HL-60 (cell line): ENCODE measurements around the gene METTL25B.

Source experiments
- DNase-seq, 2 experiments: peaks; one replicate each; pipeline ENCODE4 v3.0.0-alpha.2; 2010 to 2020; ENCODE audit warnings: low read depth in 1 of 2, low spot score in 1 of 2
- H3K27ac ChIP-seq: fragments of 250-450 bp; sonication (Bioruptor Pico); replicated peaks from 2 replicates; pipeline ENCODE4 v1.5.1; 2020; ENCODE audit warnings: mild to moderate bottlenecking, moderate library complexity
- H3K27me3 ChIP-seq: fragments of 250-450 bp; sonication (Bioruptor Pico); 2 replicates; pipeline ENCODE4 v1.5.1; 2021; ENCODE audit warnings: mild to moderate bottlenecking, moderate library complexity; ENCODE audit not compliant: insufficient read depth, poor library complexity, severe bottlenecking
- H3K4me3 ChIP-seq: replicated peaks from 2 replicates; pipeline ENCODE4 v1.5.1; 2011; ENCODE audit warnings: mild to moderate bottlenecking, control low read depth, low read length; ENCODE audit not compliant: insufficient read depth
- CTCF ChIP-seq: IDR thresholded peaks from one replicate; pipeline ENCODE4 v1.5.1; 2011; ENCODE audit warnings: low read length, control low read depth, inconsistent platforms; ENCODE audit not compliant: insufficient read depth
- GABPA ChIP-seq: IDR thresholded peaks from 2 replicates; pipeline ENCODE4 v1.6.1; 2012; ENCODE audit warnings: low read depth
- POLR2AphosphoS5 ChIP-seq: IDR thresholded peaks from 2 replicates; pipeline ENCODE4 v1.6.1; 2012; ENCODE audit warnings: low read depth
- REST ChIP-seq: IDR thresholded peaks from 2 replicates; pipeline ENCODE4 v1.6.1; 2012; ENCODE audit warnings: low read depth; ENCODE audit not compliant: insufficient replicate concordance
- SPI1 ChIP-seq: IDR thresholded peaks from 2 replicates; pipeline ENCODE4 v1.6.1; 2012; ENCODE audit warnings: low read depth, mild to moderate bottlenecking, borderline replicate concordance

METTL25B gene

GRCh38 chr1:156689953-156690674, 38.2 kb upstream of the METTL25B start:
- H3K27ac ChIP-seq: no peak overlapping the region
- no peak for TF ChIP-seq SPI1
- no peak for TF ChIP-seq REST
- TF ChIP-seq POLR2AphosphoS5: no peak
- TF ChIP-seq CTCF: no peak
- no peak for TF ChIP-seq GABPA
- H3K27me3 ChIP-seq: peaks cover 62% of the 10 kb centered on the region
- H3K4me3 ChIP-seq: no peak overlapping the region
- DNase-seq: no peak

- no peak for DNase-seq
- Histone ChIP-seq H3K27me3 (peaks cover 56% of the 10 kb centered on the region), H3K4me3 (no peak overlapping the region), H3K27ac (no peak overlapping the region)
- TF ChIP-seq GABPA: no peak
- no peak for TF ChIP-seq REST
- TF ChIP-seq POLR2AphosphoS5: no peak
- no peak for TF ChIP-seq CTCF
- TF ChIP-seq SPI1: no peak
Measured at GRCh38 chr1:156690675-156691036, 37.6 kb upstream of the METTL25B start.

- H3K27ac ChIP-seq: no peak overlapping the region
- no peak for DNase-seq
- no peak overlapping the region for H3K4me3 ChIP-seq
- TF ChIP-seq POLR2AphosphoS5 (no peak), CTCF (no peak), SPI1 (no peak), REST (no peak), GABPA (no peak)
- H3K27me3 ChIP-seq: peaks cover 51% of the 10 kb centered on the region
Measured at GRCh38 chr1:156691191-156691590, 37.1 kb upstream of the METTL25B start.
